ENCODE measurements around the gene MARCHF3. TPM values are rescaled to one million over a fixed set of nuclear protein-coding genes. Genes with fewer than 3 reads are reported as not detected.
A peak's percentile ranks its signal among the peaks of the same experiment; 100 is the strongest.

Gene MARCHF3
- total and polyA plus RNA-seq, 12 donors: 4.8 to 76.2 (median 45.9) TPM

DNA sequence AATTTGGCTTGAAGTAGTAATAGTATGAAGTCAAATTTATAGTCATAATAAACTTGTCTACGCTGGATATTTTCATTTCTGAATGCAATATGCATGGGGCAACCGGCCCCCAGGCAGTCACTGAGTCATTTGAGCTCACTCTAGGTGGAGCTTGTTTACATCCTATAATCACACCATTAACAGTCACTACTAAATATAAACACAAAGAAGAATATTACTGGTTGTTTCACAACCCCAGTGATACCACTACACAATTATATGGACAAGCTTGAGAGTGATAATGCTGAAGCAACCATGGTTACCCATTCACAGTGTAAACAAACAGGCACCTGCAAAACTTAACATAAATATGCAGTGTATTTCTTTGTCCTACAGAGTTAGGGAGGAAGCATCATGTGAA is 68.7 kb downstream of the MARCHF3 start:
- H3K9me3 ChIP-seq: no peaks in the 10 kb centered on the region
- intact Hi-C loops (cut with DNase I): loop anchor here in 2 of 10 donors (5.0 to 10.0 kb wide), 2 partner anchors 63 to 71 kb away; partner anchors contain the start of gene MARCHF3 (in 1 of the 2)
- peak overlapping the region in 1 of 10 donors; percentile 12 for H3K27ac ChIP-seq
- peaks cover 0 to 45% (median 7%) of the 10 kb centered on the region in 9 donors for H3K4me1 ChIP-seq
- DNase-seq (no peak), ATAC-seq (peak in 3 of 8 donors; percentile 38 to 54 (median 46))
- no peak overlapping the region for H3K4me3 ChIP-seq
- TF ChIP-seq, protein P1, sequence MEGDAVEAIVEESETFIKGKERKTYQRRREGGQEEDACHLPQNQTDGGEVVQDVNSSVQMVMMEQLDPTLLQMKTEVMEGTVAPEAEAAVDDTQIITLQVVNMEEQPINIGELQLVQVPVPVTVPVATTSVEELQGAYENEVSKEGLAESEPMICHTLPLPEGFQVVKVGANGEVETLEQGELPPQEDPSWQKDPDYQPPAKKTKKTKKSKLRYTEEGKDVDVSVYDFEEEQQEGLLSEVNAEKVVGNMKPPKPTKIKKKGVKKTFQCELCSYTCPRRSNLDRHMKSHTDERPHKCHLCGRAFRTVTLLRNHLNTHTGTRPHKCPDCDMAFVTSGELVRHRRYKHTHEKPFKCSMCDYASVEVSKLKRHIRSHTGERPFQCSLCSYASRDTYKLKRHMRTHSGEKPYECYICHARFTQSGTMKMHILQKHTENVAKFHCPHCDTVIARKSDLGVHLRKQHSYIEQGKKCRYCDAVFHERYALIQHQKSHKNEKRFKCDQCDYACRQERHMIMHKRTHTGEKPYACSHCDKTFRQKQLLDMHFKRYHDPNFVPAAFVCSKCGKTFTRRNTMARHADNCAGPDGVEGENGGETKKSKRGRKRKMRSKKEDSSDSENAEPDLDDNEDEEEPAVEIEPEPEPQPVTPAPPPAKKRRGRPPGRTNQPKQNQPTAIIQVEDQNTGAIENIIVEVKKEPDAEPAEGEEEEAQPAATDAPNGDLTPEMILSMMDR (IDR thresholded peaks at IDR 0.05): no peak
- no peaks in the 10 kb centered on the region for H3K36me3 ChIP-seq
- H3K27me3 ChIP-seq: no peaks in the 10 kb centered on the region
- 71 to 80% methylated on average over 2 of the region's 2 CpGs for WGBS, 2 donors

DNA sequence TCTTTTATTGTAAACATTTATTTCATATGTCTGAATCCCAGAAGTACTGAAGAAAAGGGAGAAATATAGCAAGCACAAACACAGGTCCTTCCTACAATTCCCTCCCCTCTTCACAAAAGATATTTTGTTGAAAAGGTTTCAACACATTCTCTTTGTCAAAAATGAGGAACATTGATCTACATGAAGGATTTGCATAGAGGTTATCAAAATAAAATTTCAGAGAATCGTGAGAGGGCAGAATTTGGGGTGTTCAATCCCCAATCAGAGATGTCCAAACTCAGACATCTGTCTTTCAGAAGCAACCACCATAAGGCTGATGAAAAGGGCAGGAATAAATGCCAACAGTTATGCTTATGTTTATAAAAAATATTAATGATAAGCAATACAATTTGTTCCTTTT is 69.2 kb downstream of the MARCHF3 start:
- intact Hi-C loops (cut with DNase I): loop anchor here in 2 of 10 donors (5.0 to 10.0 kb wide), 2 partner anchors 64 to 71 kb away; partner anchors contain the start of gene MARCHF3 (in 1 of the 2)
- TF ChIP-seq, protein P1 (IDR thresholded peaks at IDR 0.05): no peak
- WGBS, 2 donors: 61 to 68% methylated on average over 1 of the region's 1 CpG
- Histone ChIP-seq H3K36me3 (no peaks in the 10 kb centered on the region), H3K4me1 (peaks cover 0 to 45% (median 7%) of the 10 kb centered on the region in 9 donors), H3K9me3 (no peaks in the 10 kb centered on the region), H3K27ac (peak overlapping the region in 1 of 10 donors; percentile 12), H3K27me3 (no peaks in the 10 kb centered on the region), H3K4me3 (no peak overlapping the region)
- ATAC-seq (no peak), DNase-seq (no peak)

DNA sequence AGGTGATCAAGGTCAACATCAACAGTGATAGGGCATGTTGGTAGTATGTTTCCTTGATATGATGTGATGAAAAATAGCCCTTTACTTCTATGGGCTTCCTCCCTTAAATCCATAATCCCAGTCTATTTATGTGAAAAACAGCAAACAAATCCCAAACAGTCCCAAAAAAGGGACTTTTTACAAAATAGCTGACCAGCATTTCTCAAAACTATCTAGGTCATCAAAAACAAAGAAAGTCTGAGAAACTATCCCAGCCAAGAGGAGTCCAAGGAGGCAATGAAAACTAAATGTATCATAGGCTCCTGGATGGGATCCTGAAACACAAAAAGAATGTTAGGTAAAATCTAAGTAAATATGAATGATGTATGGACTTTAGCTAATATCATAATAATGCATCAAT is 71.2 kb downstream of the MARCHF3 start:
- peaks cover 0 to 30% (median 0%) of the 10 kb centered on the region in 9 donors for H3K4me1 ChIP-seq
- H3K4me3 ChIP-seq: no peak overlapping the region
- H3K27me3 ChIP-seq: no peaks in the 10 kb centered on the region
- DNase-seq (no peak), ATAC-seq (no peak)
- H3K36me3 ChIP-seq: no peaks in the 10 kb centered on the region
- H3K27ac ChIP-seq: no peak overlapping the region
- intact Hi-C loops (cut with DNase I): no loop called here
- no peaks in the 10 kb centered on the region for H3K9me3 ChIP-seq
- TF ChIP-seq, protein P1 (IDR thresholded peaks at IDR 0.05): no peak

DNA sequence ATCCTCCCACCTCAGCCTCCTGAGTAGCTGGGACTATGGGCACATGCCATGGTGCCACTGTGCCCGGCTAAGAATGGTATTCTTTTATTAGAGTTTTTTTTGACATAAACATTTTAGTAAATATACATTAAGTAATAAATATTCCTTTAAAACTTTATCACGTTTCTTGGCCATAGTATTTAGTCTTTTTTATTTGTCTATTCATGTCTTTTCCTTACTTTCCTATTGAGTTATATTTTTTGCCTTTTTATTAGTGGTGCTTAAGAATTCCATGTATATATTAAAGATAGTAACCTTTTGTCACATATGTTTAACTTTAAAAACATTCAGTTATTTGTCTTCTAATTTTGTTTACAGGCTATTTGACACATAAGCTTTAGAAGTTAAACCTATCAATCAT is 73.4 kb downstream of the MARCHF3 start:
- H3K4me1 ChIP-seq: peaks cover 0 to 22% (median 0%) of the 10 kb centered on the region in 9 donors
- DNase-seq: no peak
- TF ChIP-seq, protein P1 (IDR thresholded peaks at IDR 0.05): no peak
- H3K4me3 ChIP-seq: no peak overlapping the region
- WGBS, 2 donors: 94 to 98% methylated on average over 2 of the region's 2 CpGs
- no peaks in the 10 kb centered on the region for H3K9me3 ChIP-seq
- H3K36me3 ChIP-seq: no peaks in the 10 kb centered on the region
- H3K27me3 ChIP-seq: no peaks in the 10 kb centered on the region
- H3K27ac ChIP-seq: no peak overlapping the region
- intact Hi-C loops (cut with DNase I): no loop called here
- no peak for ATAC-seq
